Ovary (tissue), 9 donors: Measurements from ENCODE around the gene KDF1. TPM values are rescaled to one million over a fixed set of nuclear protein-coding genes. Genes with fewer than 3 reads are reported as not detected.

Experiments used
- DNase-seq, 5 donors: peaks; one replicate each; pipeline ENCODE4 v3.0.0-alpha.2; 2019 to 2020
- H3K27ac ChIP-seq, 2 donors: fragments of 200-600 bp; one replicate each; pipeline versions ENCODE4 v1.5.1 to v1.8.0; 2019 to 2022
- H3K27me3 ChIP-seq: fragments of 200-600 bp; one replicate; pipeline ENCODE4 v1.8.0; 2022
- H3K36me3 ChIP-seq: fragments of 200-600 bp; sonication (generic); one replicate; pipeline ENCODE4 v1.5.1; 2019
- H3K4me1 ChIP-seq: one replicate; pipeline ENCODE4 v1.8.1; 2013; ENCODE audit warnings: mild to moderate bottlenecking, moderate library complexity; ENCODE audit not compliant: insufficient read depth
- H3K4me3 ChIP-seq: fragments of 200-600 bp; sonication (generic); one replicate; pipeline ENCODE4 v1.5.1; 2017
- H3K9me3 ChIP-seq, 2 donors: fragments of 200-600 bp in 1 of 2; sonication (generic) in 1 of 2; one replicate each; pipeline versions ENCODE4 v1.5.1 to v1.8.1; 2013 to 2019; ENCODE audit warnings: mild to moderate bottlenecking in 1 of 2, moderate library complexity in 1 of 2
- CTCF ChIP-seq, 3 donors: fragments of 450-650 bp in 2 of 3; fragments of 200-600 bp in 1 of 3; IDR thresholded peaks; one replicate each; pipeline versions ENCODE4 v1.5.1 to v1.8.0; 2016 to 2022; ENCODE audit warnings: antibody characterized with exemption in 3 of 3, mild to moderate bottlenecking in 1 of 3
- EP300 ChIP-seq: sonication (generic); formaldehyde crosslinking; IDR thresholded peaks from one replicate; pipeline ENCODE4 v1.6.1; 2017; ENCODE audit warnings: antibody characterized with exemption
- POLR2A ChIP-seq: fragments of 450-650 bp; IDR thresholded peaks from one replicate; pipeline ENCODE4 v1.6.1; 2017; ENCODE audit warnings: antibody characterized with exemption, mild to moderate bottlenecking, moderate library complexity
- WGBS, 3 donors: extraction: QIAGEN DNeasy Blood & Tissue Kit in 1 of 3; methylation state at CpG; one replicate each; pipeline versions ENCODE4 v1.1.5 to v1.1.7; 2013 to 2017; 5-methylcytosine and 5-hydroxymethylcytosine counted together
- intact Hi-C, 4 donors: fragments of 100-400 bp; cut with DNase I; formaldehyde crosslinking; loops; one replicate each; pipeline versions ENCODE4 v1.11.0 to v1.15.1; 2022 to 2023
- polyA plus RNA-seq, 2 donors: library from polyadenylated mRNA; stranded (reverse); fragments of 200-250 nt in 1 of 2; fragments of 350-450 nt in 1 of 2; fragmentation: Illumina TruSeq in 1 of 2; extraction: RNeasy Lipid Tissue Mini Kit (QIAGEN cat#74804) in 1 of 2; gene quantifications; one replicate each; pipeline ENCODE4 v1.2.3, GENCODE V29; 2013 to 2014
- total RNA-seq, 7 donors: library from RNA; depleted of rRNA in 2 of 7; stranded (reverse); fragments of >200 nt in 2 of 7; fragmentation: NEBNext Ultra II Directional in 3 of 7; extraction: Animal tissue kit (Norgen Biotek cat#: 25700) in 3 of 7; gene quantifications; one replicate each; pipeline versions ENCODE4 v1.1.0 to v1.2.4, GENCODE V29; 2016 to 2023
- donor health status: DM: no; HTN: no; CAD: no; lungs with moderate emphysema.
- donor health status: DM: no; HTN: no; CAD: no.
- donor health status: Bipolar disorder and iron deficiency.
- donor health status: DM: yes; HTN: yes; CAD: no.
- donor health status: DM: no; HTN: no; CAD: no.
- donor health status: DM: yes; HTN: yes; CAD: no.

The KDF1 gene
- total and polyA plus RNA-seq, 9 donors = 0.08 to 11.0 (median 0.60) TPM; not detected in 4

GRCh38 chr1:26971590-26971989 is 11.3 kb upstream of the KDF1 start:
- Histone ChIP-seq H3K9me3 (no peaks in the 10 kb centered on the region), H3K4me1 (no peaks in the 10 kb centered on the region), H3K4me3 (no peak overlapping the region), H3K27ac (no peak overlapping the region), H3K36me3 (no peaks in the 10 kb centered on the region), H3K27me3 (no peaks in the 10 kb centered on the region)
- intact Hi-C loops = no loop called here
- 54 to 68% (median 67%) methylated on average over 3 of the region's 3 CpGs for WGBS, 3 donors
- no peak for TF ChIP-seq CTCF (IDR thresholded peaks at IDR 0.05)
- no peak for DNase-seq

GRCh38 chr1:26970810-26971209 is 10.5 kb upstream of the KDF1 start:
- TF ChIP-seq POLR2A (no peak), EP300 (no peak), CTCF (IDR thresholded peaks at IDR 0.05) (no peak)
- Histone ChIP-seq H3K27me3 (no peaks in the 10 kb centered on the region), H3K27ac (no peak overlapping the region), H3K9me3 (no peaks in the 10 kb centered on the region), H3K4me3 (no peak overlapping the region), H3K4me1 (no peaks in the 10 kb centered on the region), H3K36me3 (no peaks in the 10 kb centered on the region)
- intact Hi-C loops = no loop called here
- 46 to 56% (median 49%) methylated on average over 7 of the region's 7 CpGs for WGBS, 3 donors
- no peak for DNase-seq

GRCh38 chr1:26965628-26966027 is 5.4 kb upstream of the KDF1 start:
- Histone ChIP-seq H3K4me1 (no peaks in the 10 kb centered on the region), H3K4me3 (no peak overlapping the region), H3K27me3 (no peaks in the 10 kb centered on the region), H3K36me3 (no peaks in the 10 kb centered on the region), H3K27ac (no peak overlapping the region), H3K9me3 (no peaks in the 10 kb centered on the region)
- DNase-seq = no peak
- intact Hi-C loops = no loop called here
- 88 to 90% (median 89%) methylated on average over 9 of the region's 9 CpGs for WGBS, 3 donors
- TF ChIP-seq CTCF (IDR thresholded peaks at IDR 0.05) (no peak), EP300 (no peak), POLR2A (no peak)

- 85 to 89% (median 85%) methylated on average over 6 of the region's 6 CpGs for WGBS, 3 donors
- no peak overlapping the region for H3K4me3 ChIP-seq
- H3K9me3 ChIP-seq = no peaks in the 10 kb centered on the region
- DNase-seq = no peak
- H3K27me3 ChIP-seq = no peaks in the 10 kb centered on the region
- H3K4me1 ChIP-seq = peaks cover 2% of the 10 kb centered on the region
- TF ChIP-seq EP300 (no peak), POLR2A (no peak), CTCF (IDR thresholded peaks at IDR 0.05) (no peak)
- intact Hi-C loops = no loop called here
- no peaks in the 10 kb centered on the region for H3K36me3 ChIP-seq
- no peak overlapping the region for H3K27ac ChIP-seq
These were observed 4.9 kb upstream of the KDF1 start for GRCh38 chr1:26965213-26965612.

DNA sequence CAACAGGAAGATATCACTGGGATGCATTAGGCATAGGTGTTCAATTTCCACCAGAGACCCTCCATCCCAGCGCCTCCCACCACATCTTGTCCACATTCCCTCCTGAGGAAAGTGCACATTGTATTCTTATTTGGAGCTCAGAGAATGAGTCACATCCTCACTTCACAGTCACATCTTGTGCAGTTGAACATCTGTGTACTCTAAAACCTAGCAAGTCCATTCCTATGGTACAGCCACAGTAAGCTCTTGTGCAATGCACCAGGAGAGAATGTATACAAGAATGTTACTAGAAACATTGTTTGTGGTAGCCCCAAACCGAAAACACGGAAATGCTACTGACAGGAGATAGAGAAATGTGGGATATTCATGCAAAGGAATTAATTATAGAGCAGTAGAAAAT is 1.6 kb upstream of the KDF1 start:
- intact Hi-C loops = no loop called here
- WGBS, 3 donors = 43 to 53% (median 44%) methylated on average over 3 of the region's 3 CpGs
- no peaks in the 10 kb centered on the region for H3K27me3 ChIP-seq

More for the DNA sequence above, 1.6 kb upstream of the KDF1 start:
- no peak for DNase-seq
- H3K4me1 ChIP-seq = peaks cover 4% of the 10 kb centered on the region
- no peak for TF ChIP-seq EP300
- no peak for TF ChIP-seq CTCF (IDR thresholded peaks at IDR 0.05)
- no peak for TF ChIP-seq POLR2A
- H3K9me3 ChIP-seq = no peaks in the 10 kb centered on the region
- H3K4me3 ChIP-seq = no peak overlapping the region
- H3K36me3 ChIP-seq = no peaks in the 10 kb centered on the region
- H3K27ac ChIP-seq = no peak overlapping the region
